Stimulated activated CD4-positive, alpha-beta T cell treated with anti-CD3 and anti-CD28 coated beads, Interleukin-1b, Interleukin-23, amount 100 ng/mL, for 1 hour (primary cell): ENCODE measurements around the gene PLK3.
"Not testable (repeated sequence)": the region's sequence is repeated elsewhere in the genome, so short reads cannot be mapped to it uniquely, and the experiment has no call there.

Experiments
- DNase-seq, 2 donors: peaks; one replicate each; pipeline ENCODE4 v3.0.0-alpha.2; 2020; ENCODE audit warnings: low read depth in 2 of 2

PLK3 gene

GRCh38 chr1:44799770-44800584 lies at the start of gene PLK3:
Gene PLK3 (plus strand): TSS chr1:44800377. CDS start chr1:44800464, 87 bp downstream.
- peak; percentile 95 to 98 for DNase-seq

GRCh38 chr1:44757420-44757819 lies 42.8 kb upstream of the PLK3 start:
- no peak for DNase-seq

- no peak for DNase-seq
Measured at GRCh38 chr1:44759077-44759476, 41.1 kb upstream of the PLK3 start.

- no peak for DNase-seq
Measured at GRCh38 chr1:44760876-44761275, 39.3 kb upstream of the PLK3 start.

- not testable (repeated sequence) for DNase-seq
Measured at GRCh38 chr1:44766421-44766820, 33.8 kb upstream of the PLK3 start.

GRCh38 chr1:44775078-44775929 lies 24.9 kb upstream of the PLK3 start, which contains the start of gene RPS8:
Gene RPS8 (plus strand): TSS chr1:44775540. CDS start chr1:44775597, 57 bp downstream.
- peak; percentile 72 to 78 for DNase-seq

GRCh38 chr1:44775930-44776729 lies 24.0 kb upstream of the PLK3 start:
- no peak for DNase-seq

- DNase-seq: no peak
Measured at GRCh38 chr1:44776730-44777068, 23.5 kb upstream of the PLK3 start.

GRCh38 chr1:44777547-44777946 lies 22.6 kb upstream of the PLK3 start:
- DNase-seq: no peak

- no peak for DNase-seq
Measured at GRCh38 chr1:44777969-44778635, 22.1 kb upstream of the PLK3 start.

GRCh38 chr1:44778705-44779576 lies 21.2 kb upstream of the PLK3 start:
- no peak for DNase-seq

- DNase-seq: no peak
Measured at GRCh38 chr1:44780583-44781121, 19.5 kb upstream of the PLK3 start.

- no peak for DNase-seq
Measured at GRCh38 chr1:44783697-44784093, 16.5 kb upstream of the PLK3 start.

GRCh38 chr1:44784094-44785028 lies 15.8 kb upstream of the PLK3 start:
- no peak for DNase-seq

- DNase-seq: no peak
Measured at GRCh38 chr1:44785029-44785380, 15.2 kb upstream of the PLK3 start.

- no peak for DNase-seq
Measured at GRCh38 chr1:44785501-44786137, 14.6 kb upstream of the PLK3 start.

GRCh38 chr1:44786138-44786840 lies 13.9 kb upstream of the PLK3 start:
- DNase-seq: peak in 1 of 2 donors; percentile 61

GRCh38 chr1:44786841-44787426 lies 13.2 kb upstream of the PLK3 start:
- DNase-seq: no peak
